Loucy (cell line): ENCODE results near the gene PODXL2.

Experiments used
- EZH2phosphoT487 ChIP-seq: fragments of 200-600 bp; IDR thresholded peaks from 2 replicates; pipeline ENCODE4 v1.6.1; 2018; ENCODE audit warnings: antibody characterized with exemption, mild to moderate bottlenecking, moderate library complexity, borderline replicate concordance
- TF ChIP-seq, protein P1 (sequence below): fragments of 200-600 bp; sonication (generic); conservative IDR thresholded peaks from 2 replicates; pipeline ENCODE4 v1.5.1; 2014; ENCODE audit warnings: mild to moderate bottlenecking, antibody characterized with exemption, low read length

DNA sequence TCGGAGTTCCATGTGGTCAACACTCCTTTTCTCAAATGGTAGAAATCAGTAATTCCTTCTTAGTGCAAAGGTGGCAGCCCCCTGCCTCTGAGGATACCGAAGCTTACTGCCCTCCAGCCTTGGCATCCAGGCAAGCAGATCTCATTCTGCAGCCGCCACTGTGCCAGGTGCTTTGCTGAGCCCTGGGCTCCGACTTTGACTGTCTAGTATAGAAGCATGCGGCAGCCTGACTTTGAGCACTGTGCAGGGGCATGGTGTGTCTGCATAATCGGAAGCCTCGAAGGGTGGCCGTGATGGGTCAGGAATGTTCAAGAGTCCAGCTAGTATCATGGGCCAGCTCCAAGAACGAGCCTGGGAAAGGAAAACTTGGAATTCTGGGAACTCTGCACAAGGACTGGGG lies 83.5 kb downstream of the PODXL2 start:
- TF ChIP-seq, protein P1, sequence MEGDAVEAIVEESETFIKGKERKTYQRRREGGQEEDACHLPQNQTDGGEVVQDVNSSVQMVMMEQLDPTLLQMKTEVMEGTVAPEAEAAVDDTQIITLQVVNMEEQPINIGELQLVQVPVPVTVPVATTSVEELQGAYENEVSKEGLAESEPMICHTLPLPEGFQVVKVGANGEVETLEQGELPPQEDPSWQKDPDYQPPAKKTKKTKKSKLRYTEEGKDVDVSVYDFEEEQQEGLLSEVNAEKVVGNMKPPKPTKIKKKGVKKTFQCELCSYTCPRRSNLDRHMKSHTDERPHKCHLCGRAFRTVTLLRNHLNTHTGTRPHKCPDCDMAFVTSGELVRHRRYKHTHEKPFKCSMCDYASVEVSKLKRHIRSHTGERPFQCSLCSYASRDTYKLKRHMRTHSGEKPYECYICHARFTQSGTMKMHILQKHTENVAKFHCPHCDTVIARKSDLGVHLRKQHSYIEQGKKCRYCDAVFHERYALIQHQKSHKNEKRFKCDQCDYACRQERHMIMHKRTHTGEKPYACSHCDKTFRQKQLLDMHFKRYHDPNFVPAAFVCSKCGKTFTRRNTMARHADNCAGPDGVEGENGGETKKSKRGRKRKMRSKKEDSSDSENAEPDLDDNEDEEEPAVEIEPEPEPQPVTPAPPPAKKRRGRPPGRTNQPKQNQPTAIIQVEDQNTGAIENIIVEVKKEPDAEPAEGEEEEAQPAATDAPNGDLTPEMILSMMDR = no peak
- TF ChIP-seq EZH2phosphoT487 = no peak
